DOHH2 (cell line): ENCODE results near the gene OR7G2.

Experiments used
- H3F3A ChIP-seq: fragments of 200-600 bp; sonication (generic), shearing (Covaris generic); 2 replicates; pipeline ENCODE4 v1.6.0; 2016; ENCODE audit warnings: antibody characterized with exemption, mild to moderate bottlenecking; ENCODE audit not compliant: control insufficient read depth, insufficient read depth
- H3K27ac ChIP-seq: fragments of 200-600 bp; sonication (generic); 2 replicates; pipeline ENCODE4 v1.5.1; 2014; ENCODE audit warnings: low read depth, mild to moderate bottlenecking, low read length, moderate library complexity
- H3K27me3 ChIP-seq: fragments of 200-600 bp; sonication (generic); 2 replicates; pipeline ENCODE4 v1.6.1; 2014; ENCODE audit warnings: mild to moderate bottlenecking, low read length, mixed read lengths; ENCODE audit not compliant: control insufficient read depth
- H3K36me3 ChIP-seq: fragments of 200-600 bp; sonication (generic); 2 replicates; pipeline ENCODE4 v1.6.1; 2014; ENCODE audit warnings: mild to moderate bottlenecking, low read length, moderate library complexity, mixed read lengths; ENCODE audit not compliant: control insufficient read depth
- H3K4me1 ChIP-seq: fragments of 200-600 bp; sonication (generic); 2 replicates; pipeline ENCODE4 v1.6.1; 2014; ENCODE audit warnings: mild to moderate bottlenecking, low read length, mixed read lengths; ENCODE audit not compliant: control insufficient read depth
- H3K4me2 ChIP-seq: fragments of 200-600 bp; sonication (generic); 2 replicates; pipeline ENCODE4 v1.6.0; 2014; ENCODE audit warnings: mild to moderate bottlenecking, low read length, moderate library complexity
- H3K4me3 ChIP-seq: fragments of 200-600 bp; sonication (generic); 2 replicates; pipeline ENCODE4 v1.5.1; 2014; ENCODE audit warnings: mild to moderate bottlenecking, low read length, mixed read lengths
- H3K79me2 ChIP-seq: fragments of 200-600 bp; sonication (generic); 2 replicates; pipeline ENCODE4 v1.6.1; 2014; ENCODE audit warnings: mild to moderate bottlenecking, low read length, mixed read lengths; ENCODE audit not compliant: control insufficient read depth
- H3K9me2 ChIP-seq: fragments of 200-600 bp; sonication (generic); replicated peaks from 2 replicates; pipeline ENCODE4 v1.6.1; 2014; ENCODE audit warnings: mild to moderate bottlenecking, low read length, mixed read lengths; ENCODE audit not compliant: control insufficient read depth
- H3K9me3 ChIP-seq: fragments of 200-600 bp; sonication (generic); 2 replicates; pipeline ENCODE4 v1.6.1; 2014; ENCODE audit warnings: antibody characterized with exemption, low read length, mixed read lengths; ENCODE audit not compliant: control insufficient read depth, insufficient read depth
- H4K20me1 ChIP-seq: fragments of 200-600 bp; sonication (generic); 2 replicates; pipeline ENCODE4 v1.6.0; 2014; ENCODE audit warnings: low read depth, mild to moderate bottlenecking, antibody characterized with exemption, low read length, moderate library complexity; ENCODE audit not compliant: control insufficient read depth, insufficient read depth
- EZH2phosphoT487 ChIP-seq: fragments of 200-600 bp; sonication (generic); IDR thresholded peaks from 2 replicates; pipeline ENCODE4 v1.6.1; 2017; ENCODE audit warnings: borderline replicate concordance, mild to moderate bottlenecking, antibody characterized with exemption, low read length, moderate library complexity, mixed read lengths
- TF ChIP-seq, protein P1 (sequence below): fragments of 200-600 bp; sonication (generic); IDR thresholded peaks from one replicate; pipeline ENCODE4 v1.5.1; 2014; ENCODE audit warnings: antibody characterized with exemption, mild to moderate bottlenecking, low read depth, low read length; ENCODE audit not compliant: poor library complexity, severe bottlenecking

The OR7G2 gene

DNA sequence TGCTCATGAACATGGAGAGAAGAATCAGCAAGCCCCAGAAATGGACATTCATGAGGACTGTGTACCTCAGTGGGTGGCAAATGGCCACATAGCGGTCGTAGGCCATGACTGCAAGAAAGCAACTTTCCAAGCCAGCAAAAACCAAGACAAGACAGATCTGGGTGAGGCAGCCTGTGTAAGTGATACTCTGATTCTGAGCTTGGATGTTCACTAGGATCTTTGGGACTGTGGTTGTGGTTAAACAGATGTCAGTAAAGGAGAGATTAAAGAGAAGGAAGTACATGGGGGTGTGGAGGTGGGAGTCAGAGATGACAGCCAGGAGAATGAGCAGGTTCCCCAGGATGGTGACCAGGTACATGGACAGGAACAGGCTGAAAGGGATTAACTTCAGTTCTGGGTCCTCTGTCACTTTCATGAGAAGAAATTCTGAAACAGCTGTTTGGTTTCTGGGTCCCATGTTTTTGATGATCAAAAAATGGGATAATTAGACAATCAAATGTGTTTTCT is 8.1 kb upstream of the OR7G2 start, which contains the start of gene OR7G1:
Gene OR7G1, minus strand, starts transcription at position 457 of the 507 bp plus-strand sequence. Its CDS starts 0 bp downstream, at position 457.
- no peaks in the 10 kb centered on the region for H4K20me1 ChIP-seq
- no peaks in the 10 kb centered on the region for H3K9me2 ChIP-seq
- TF ChIP-seq EZH2phosphoT487, result no peak
- TF ChIP-seq, protein P1, sequence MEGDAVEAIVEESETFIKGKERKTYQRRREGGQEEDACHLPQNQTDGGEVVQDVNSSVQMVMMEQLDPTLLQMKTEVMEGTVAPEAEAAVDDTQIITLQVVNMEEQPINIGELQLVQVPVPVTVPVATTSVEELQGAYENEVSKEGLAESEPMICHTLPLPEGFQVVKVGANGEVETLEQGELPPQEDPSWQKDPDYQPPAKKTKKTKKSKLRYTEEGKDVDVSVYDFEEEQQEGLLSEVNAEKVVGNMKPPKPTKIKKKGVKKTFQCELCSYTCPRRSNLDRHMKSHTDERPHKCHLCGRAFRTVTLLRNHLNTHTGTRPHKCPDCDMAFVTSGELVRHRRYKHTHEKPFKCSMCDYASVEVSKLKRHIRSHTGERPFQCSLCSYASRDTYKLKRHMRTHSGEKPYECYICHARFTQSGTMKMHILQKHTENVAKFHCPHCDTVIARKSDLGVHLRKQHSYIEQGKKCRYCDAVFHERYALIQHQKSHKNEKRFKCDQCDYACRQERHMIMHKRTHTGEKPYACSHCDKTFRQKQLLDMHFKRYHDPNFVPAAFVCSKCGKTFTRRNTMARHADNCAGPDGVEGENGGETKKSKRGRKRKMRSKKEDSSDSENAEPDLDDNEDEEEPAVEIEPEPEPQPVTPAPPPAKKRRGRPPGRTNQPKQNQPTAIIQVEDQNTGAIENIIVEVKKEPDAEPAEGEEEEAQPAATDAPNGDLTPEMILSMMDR, result no peak
- no peak within 1 kb of the TSS for H3K4me2 ChIP-seq
- H3K36me3 ChIP-seq, result no peaks in the 10 kb centered on the region
- H3K4me3 ChIP-seq, result no peak within 1 kb of the TSS
- no peaks in the 10 kb centered on the region for H3K4me1 ChIP-seq
- H3K79me2 ChIP-seq, result no peaks in the 10 kb centered on the region
- no peaks in the 10 kb centered on the region for H3K27me3 ChIP-seq
- H3K27ac ChIP-seq, result no peak within 1 kb of the TSS
- H3F3A ChIP-seq, result no peaks in the 10 kb centered on the region
- H3K9me3 ChIP-seq, result no peaks in the 10 kb centered on the region

GRCh38 chr19:9109959-9110358 is 2.7 kb upstream of the OR7G2 start:
- H3F3A ChIP-seq, result no peaks in the 10 kb centered on the region
- TF ChIP-seq EZH2phosphoT487, result no peak
- TF ChIP-seq, protein P1, result no peak
- no peaks in the 10 kb centered on the region for H3K4me1 ChIP-seq
- no peaks in the 10 kb centered on the region for H3K36me3 ChIP-seq
- no peaks in the 10 kb centered on the region for H3K9me3 ChIP-seq
- no peaks in the 10 kb centered on the region for H3K79me2 ChIP-seq
- no peaks in the 10 kb centered on the region for H3K9me2 ChIP-seq
- H4K20me1 ChIP-seq, result no peaks in the 10 kb centered on the region
- no peak overlapping the region for H3K27ac ChIP-seq
- no peaks in the 10 kb centered on the region for H3K27me3 ChIP-seq
- no peak overlapping the region for H3K4me2 ChIP-seq
- no peak overlapping the region for H3K4me3 ChIP-seq

- no peak for TF ChIP-seq EZH2phosphoT487
- TF ChIP-seq, protein P1, result no peak
- Histone ChIP-seq H3K4me1 (no peaks in the 10 kb centered on the region), H3K9me2 (no peaks in the 10 kb centered on the region), H3K79me2 (no peaks in the 10 kb centered on the region), H3K4me2 (no peak within 1 kb of the TSS), H4K20me1 (no peaks in the 10 kb centered on the region), H3K4me3 (no peak within 1 kb of the TSS), H3K9me3 (no peaks in the 10 kb centered on the region), H3F3A (no peaks in the 10 kb centered on the region), H3K36me3 (no peaks in the 10 kb centered on the region), H3K27me3 (no peaks in the 10 kb centered on the region), H3K27ac (no peak within 1 kb of the TSS)
Observed at GRCh38 chr19:9086761-9087160, 20.5 kb downstream of the OR7G2 start, which contains the start of gene OR1M1. Gene OR1M1, plus strand, starts transcription at chr19:9087061. Its CDS starts 6,184 bp downstream, at chr19:9093245.
